HPDE6-E6E7 (cell line): ENCODE results near the gene PSTPIP2.
"Not testable (repeated sequence)": the region's sequence is repeated elsewhere in the genome, so short reads cannot be mapped to it uniquely, and the experiment has no call there.

Source experiments
- DNase-seq: peaks from one replicate; pipeline ENCODE4 v3.0.0; 2011; ENCODE audit warnings: missing footprints; ENCODE audit errors: extremely low spot score

Gene PSTPIP2

GRCh38 chr18:46071653-46072375 is at the start of gene PSTPIP2:
Gene PSTPIP2, minus strand, starts transcription at chr18:46072260. Its CDS starts 72 bp downstream, at chr18:46072188.
- peak; percentile 47 for DNase-seq

GRCh38 chr18:46113751-46114150 is 41.7 kb upstream of the PSTPIP2 start:
- DNase-seq: no peak

GRCh38 chr18:46110406-46110805 is 38.3 kb upstream of the PSTPIP2 start:
- no peak for DNase-seq

GRCh38 chr18:46109386-46109785 is 37.3 kb upstream of the PSTPIP2 start:
- DNase-seq: no peak

GRCh38 chr18:46104128-46104911 is 32.3 kb upstream of the PSTPIP2 start, which contains the start of gene HAUS1:
Gene HAUS1, plus strand, starts transcription at chr18:46104385. Its CDS starts 27 bp downstream, at chr18:46104412.
- DNase-seq: peak; percentile 95

- no peak for DNase-seq
Observed at GRCh38 chr18:46099463-46099862, 27.4 kb upstream of the PSTPIP2 start.

- no peak for DNase-seq
Observed at GRCh38 chr18:46098616-46098933, 26.5 kb upstream of the PSTPIP2 start.

- DNase-seq: peak; percentile 77
Observed at GRCh38 chr18:46097801-46098615, 25.9 kb upstream of the PSTPIP2 start, which contains the start of gene ATP5F1A. Gene ATP5F1A, minus strand, starts transcription at chr18:46098296. Its CDS starts 65 bp downstream, at chr18:46098231.

- DNase-seq: no peak
Observed at GRCh38 chr18:46097431-46097800, 25.4 kb upstream of the PSTPIP2 start.

GRCh38 chr18:46096651-46097300 is 24.7 kb upstream of the PSTPIP2 start:
- DNase-seq: no peak

GRCh38 chr18:46095532-46095931 is 23.5 kb upstream of the PSTPIP2 start:
- DNase-seq: no peak

- DNase-seq: not testable (repeated sequence)
Observed at GRCh38 chr18:46088501-46088900, 16.4 kb upstream of the PSTPIP2 start.

GRCh38 chr18:46084431-46084830 is 12.4 kb upstream of the PSTPIP2 start:
- DNase-seq: no peak

- DNase-seq: no peak
Observed at GRCh38 chr18:46080156-46080555, 8.1 kb upstream of the PSTPIP2 start.

GRCh38 chr18:46079336-46079735 is 7.3 kb upstream of the PSTPIP2 start:
- DNase-seq: no peak

GRCh38 chr18:46073474-46074331 is 1.6 kb upstream of the PSTPIP2 start:
- DNase-seq: no peak

GRCh38 chr18:46072959-46073358 is 899 bp upstream of the PSTPIP2 start:
- DNase-seq: no peak

GRCh38 chr18:46072376-46072867 is 362 bp upstream of the PSTPIP2 start:
- no peak for DNase-seq

GRCh38 chr18:46070815-46071652 is 1.0 kb downstream of the PSTPIP2 start:
- no peak for DNase-seq

GRCh38 chr18:46070232-46070631 is 1.8 kb downstream of the PSTPIP2 start:
- no peak for DNase-seq
